D721Med (cell line): ENCODE data around the gene ATOSA.

Experiments
- DNase-seq: peaks from one replicate; pipeline ENCODE4 v3.0.0; 2011; ENCODE audit warnings: low spot score; ENCODE audit not compliant: insufficient read length
- FAIRE-seq: peaks from 2 replicates; lab custom pipeline; 2011; peaks lifted over from hg19 to GRCh38; lab: Jason Lieb, UNC
- CTCF ChIP-seq: IDR thresholded peaks from 2 replicates; pipeline ENCODE4 v1.5.1; 2012; ENCODE audit warnings: mild to moderate bottlenecking, control low read depth; ENCODE audit not compliant: insufficient read depth; ENCODE audit errors: missing control alignments

Gene ATOSA

DNA sequence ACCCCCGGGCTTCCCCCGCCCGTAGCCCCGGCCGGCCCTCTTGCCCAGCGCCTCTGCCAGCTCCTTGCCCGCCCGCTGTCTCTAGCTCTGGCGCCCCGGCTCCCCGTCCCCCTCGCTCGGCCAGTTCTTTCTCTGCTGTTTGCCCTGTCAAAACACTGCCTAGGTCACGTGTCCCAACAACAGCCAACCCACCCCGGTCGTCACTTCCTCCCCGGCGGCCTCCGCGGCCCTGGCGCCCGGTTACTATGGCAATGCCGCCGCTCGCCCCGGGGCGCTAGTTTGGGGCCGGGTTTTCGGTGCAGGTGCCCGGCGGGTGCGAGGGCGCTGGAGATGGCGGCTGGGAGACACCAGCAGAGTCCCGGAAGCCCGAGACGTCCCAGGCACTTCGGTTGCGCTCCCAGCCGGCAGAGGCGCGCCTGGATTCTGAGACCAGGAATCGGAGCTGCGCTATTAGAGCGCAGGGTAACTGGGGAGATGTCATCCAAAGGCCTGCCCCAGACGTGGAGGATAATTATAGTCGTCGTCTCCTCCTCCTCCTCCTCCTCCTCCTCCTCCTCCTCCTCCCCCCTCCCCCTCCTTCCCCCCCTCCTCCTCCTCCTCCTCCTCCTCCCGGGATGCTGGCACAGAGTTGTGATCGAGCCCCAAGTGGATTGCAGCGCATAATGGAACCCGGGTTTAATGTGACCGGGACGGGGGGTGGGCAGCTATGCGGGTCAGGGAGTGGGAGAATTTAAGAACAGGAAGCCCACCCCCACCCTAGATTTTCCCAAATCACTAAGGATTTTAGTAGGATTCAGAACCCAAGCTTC is at the start of gene ATOSA:
TSS of gene ATOSA (minus strand) at position 157 of the 809 bp plus-strand sequence. CDS start 1,367 bp downstream, outside the sequence.
- TF ChIP-seq CTCF = no peak
- FAIRE-seq (no peak), DNase-seq (peak; percentile 37)

GRCh38 chr15:52728899-52729298 is 49.7 kb upstream of the ATOSA start:
- DNase-seq (no peak), FAIRE-seq (no peak)
- TF ChIP-seq CTCF = no peak

DNA sequence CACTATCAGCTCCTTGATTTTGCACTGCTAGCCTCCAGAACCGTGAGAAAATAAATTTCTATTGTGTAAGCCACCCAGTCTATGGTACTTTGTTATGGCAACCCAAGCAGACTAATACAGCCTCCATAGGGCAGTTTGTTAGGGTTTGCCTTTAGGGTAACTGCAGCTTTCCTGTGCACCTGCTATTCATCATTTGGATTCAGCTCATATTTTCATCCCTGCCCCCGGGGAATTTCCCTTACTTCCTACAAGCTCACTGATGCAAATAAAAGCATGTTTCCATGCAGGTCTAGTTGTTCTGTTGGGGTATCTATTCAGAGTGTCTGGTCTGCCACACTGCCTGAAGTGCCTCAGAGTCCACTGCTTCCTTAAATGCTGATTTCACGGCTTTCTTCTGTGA is 48.6 kb upstream of the ATOSA start:
- DNase-seq (no peak), FAIRE-seq (no peak)
- TF ChIP-seq CTCF = no peak

- FAIRE-seq (no peak), DNase-seq (no peak)
- TF ChIP-seq CTCF = no peak
Observed at GRCh38 chr15:52726195-52726594, 47.0 kb upstream of the ATOSA start.

- FAIRE-seq = no peak
- TF ChIP-seq CTCF = no peak
- no peak for DNase-seq
Observed at GRCh38 chr15:52718551-52718950, 39.4 kb upstream of the ATOSA start.

GRCh38 chr15:52717924-52718323 is 38.7 kb upstream of the ATOSA start:
- TF ChIP-seq CTCF = no peak
- DNase-seq (no peak), FAIRE-seq (no peak)

DNA sequence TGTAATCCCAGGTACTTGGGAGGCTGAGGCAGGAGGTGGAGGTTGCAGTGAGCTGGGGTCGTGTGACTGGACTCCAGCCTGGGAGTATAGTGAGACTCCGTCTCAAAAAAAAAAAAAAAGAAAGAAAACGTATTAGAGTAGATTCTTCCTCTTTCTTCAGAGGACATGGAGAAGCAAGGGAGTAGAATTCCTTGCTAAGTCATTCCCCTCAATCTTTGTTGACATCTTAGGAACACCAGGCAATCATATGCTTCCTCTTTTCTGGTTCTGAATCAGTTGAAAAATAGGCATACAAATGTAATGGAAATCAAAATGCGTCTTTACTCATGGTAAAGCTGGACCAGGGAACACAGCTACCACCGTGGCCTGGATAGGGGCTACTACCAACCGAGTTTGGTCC is 38.3 kb upstream of the ATOSA start:
- TF ChIP-seq CTCF = no peak
- no peak for DNase-seq
- FAIRE-seq = no peak
